Neutrophil (primary cell): ENCODE data around the gene CEP162.
"Not testable (repeated sequence)": the region's sequence is repeated elsewhere in the genome, so short reads cannot be mapped to it uniquely, and the experiment has no call there.

Source experiments
- H3K27ac ChIP-seq: fragments of 200-600 bp; sonication (generic); 2 replicates; pipeline ENCODE4 v1.5.1; 2016; ENCODE audit warnings: mild to moderate bottlenecking, moderate library complexity
- H3K27me3 ChIP-seq: fragments of 200-600 bp; sonication (generic); 2 replicates; pipeline ENCODE4 v1.6.0; 2016; ENCODE audit warnings: mild to moderate bottlenecking
- H3K36me3 ChIP-seq: fragments of 200-600 bp; sonication (generic); 2 replicates; pipeline ENCODE4 v1.5.1; 2017
- H3K4me1 ChIP-seq, 2 experiments: fragments of 200-600 bp in 1 of 2; sonication (generic) in 1 of 2; 1 replicate in 1 of 2; 2 replicates in 1 of 2; pipeline versions ENCODE4 v1.5.1 to v1.6.1; 2013 to 2016; ENCODE audit warnings: low read depth in 1 of 2, low read length in 1 of 2, mild to moderate bottlenecking in 1 of 2, moderate library complexity in 1 of 2; ENCODE audit not compliant: control insufficient read depth in 1 of 2, insufficient read depth in 1 of 2
- H3K4me3 ChIP-seq, 2 experiments: fragments of 200-600 bp in 1 of 2; sonication (generic) in 1 of 2; 1 replicate in 1 of 2; 2 replicates in 1 of 2; pipeline ENCODE4 v1.5.1; 2013 to 2016; ENCODE audit warnings: low read depth in 1 of 2, low read length in 1 of 2, mild to moderate bottlenecking in 1 of 2, moderate library complexity in 1 of 2
- H3K9me3 ChIP-seq: fragments of 200-600 bp; sonication (generic); 2 replicates; pipeline ENCODE4 v1.5.1; 2016
- CTCF ChIP-seq: fragments of 200-600 bp; sonication (generic); IDR thresholded peaks from 2 replicates; pipeline ENCODE4 v1.5.1; 2016; ENCODE audit warnings: antibody characterized with exemption

The CEP162 gene

GRCh38 chr6:84249724-84250123 is 22.3 kb upstream of the CEP162 start:
- Histone ChIP-seq H3K27ac (no peak overlapping the region), H3K36me3 (no peaks in the 10 kb centered on the region), H3K27me3 (peaks cover 6% of the 10 kb centered on the region), H3K4me1 (no peaks in the 10 kb centered on the region), H3K4me3 (no peak overlapping the region), H3K9me3 (no peaks in the 10 kb centered on the region)
- TF ChIP-seq CTCF, result no peak

GRCh38 chr6:84244416-84245081 is 17.1 kb upstream of the CEP162 start:
- H3K27me3 ChIP-seq, H3K4me1 ChIP-seq, H3K4me3 ChIP-seq, H3K27ac ChIP-seq, H3K36me3 ChIP-seq, H3K9me3 ChIP-seq: not testable (repeated sequence)

- Histone ChIP-seq H3K9me3 (no peaks in the 10 kb centered on the region), H3K27ac (no peak overlapping the region), H3K4me1 (no peaks in the 10 kb centered on the region), H3K27me3 (peaks cover 5% of the 10 kb centered on the region), H3K36me3 (no peaks in the 10 kb centered on the region), H3K4me3 (no peak overlapping the region)
- TF ChIP-seq CTCF, result no peak
These were observed 15.8 kb upstream of the CEP162 start for GRCh38 chr6:84243240-84243639.

GRCh38 chr6:84242265-84242664 is 14.8 kb upstream of the CEP162 start:
- H3K9me3 ChIP-seq, result no peaks in the 10 kb centered on the region
- no peak overlapping the region for H3K27ac ChIP-seq
- H3K36me3 ChIP-seq, result no peaks in the 10 kb centered on the region
- no peak overlapping the region for H3K4me3 ChIP-seq
- TF ChIP-seq CTCF, result no peak
- no peaks in the 10 kb centered on the region for H3K4me1 ChIP-seq
- peaks cover 5% of the 10 kb centered on the region for H3K27me3 ChIP-seq

GRCh38 chr6:84228198-84228543 is 728 bp upstream of the CEP162 start:
- TF ChIP-seq CTCF, result no peak
- Histone ChIP-seq H3K36me3 (no peaks in the 10 kb centered on the region), H3K27ac (peak overlapping the region; percentile 74), H3K9me3 (no peaks in the 10 kb centered on the region), H3K4me1 (peaks cover 12 to 14% of the 10 kb centered on the region in 2 experiments), H3K4me3 (peak overlapping the region; percentile 82 to 91), H3K27me3 (peaks cover 48% of the 10 kb centered on the region)

- H3K4me3 ChIP-seq, result peak overlapping the region; percentile 82 to 91
- H3K4me1 ChIP-seq, result peaks cover 12 to 14% of the 10 kb centered on the region in 2 experiments
- no peak for TF ChIP-seq CTCF
- no peaks in the 10 kb centered on the region for H3K9me3 ChIP-seq
- H3K27me3 ChIP-seq, result peaks cover 37% of the 10 kb centered on the region
- no peaks in the 10 kb centered on the region for H3K36me3 ChIP-seq
- peak overlapping the region; percentile 74 for H3K27ac ChIP-seq
These were observed 404 bp downstream of the CEP162 start for GRCh38 chr6:84227044-84227433.
